ENCODE data around the gene ACOT11.
A peak's percentile ranks its signal among the peaks of the same experiment; 100 is the strongest.

ACOT11 gene

GRCh38 chr1:54538538-54538937 is 9.5 kb upstream of the ACOT11 start:
- DNase-seq, result no peak

GRCh38 chr1:54540582-54541295 is 7.3 kb upstream of the ACOT11 start:
- DNase-seq, result no peak

- peak; percentile 65 for DNase-seq
These were observed 5.7 kb upstream of the ACOT11 start for GRCh38 chr1:54542120-54542961.

GRCh38 chr1:54542962-54543539 is 5.0 kb upstream of the ACOT11 start:
- no peak for DNase-seq

GRCh38 chr1:54543729-54544496 is 4.1 kb upstream of the ACOT11 start:
- no peak for DNase-seq

GRCh38 chr1:54545916-54546635 is 2.0 kb upstream of the ACOT11 start:
- no peak for DNase-seq

- DNase-seq, result no peak
These were observed 1.2 kb upstream of the ACOT11 start for GRCh38 chr1:54546651-54547401.

- no peak for DNase-seq
These were observed 489 bp downstream of the ACOT11 start for GRCh38 chr1:54548389-54549044.

- no peak for DNase-seq
These were observed 1.3 kb downstream of the ACOT11 start for GRCh38 chr1:54549181-54549924.

GRCh38 chr1:54551891-54552290 is 3.9 kb downstream of the ACOT11 start:
- DNase-seq, result no peak

GRCh38 chr1:54553602-54554313 is 5.7 kb downstream of the ACOT11 start:
- DNase-seq, result no peak

- DNase-seq, result no peak
These were observed 8.1 kb downstream of the ACOT11 start for GRCh38 chr1:54556110-54556509.

GRCh38 chr1:54557671-54558355 is 9.8 kb downstream of the ACOT11 start:
- DNase-seq, result no peak

- DNase-seq, result no peak
These were observed 10.5 kb downstream of the ACOT11 start for GRCh38 chr1:54558434-54559030.

GRCh38 chr1:54559111-54559548 is 11.1 kb downstream of the ACOT11 start:
- DNase-seq, result no peak

- DNase-seq, result no peak
These were observed 11.8 kb downstream of the ACOT11 start for GRCh38 chr1:54559771-54560231.

GRCh38 chr1:54564312-54565112 is 16.5 kb downstream of the ACOT11 start:
- DNase-seq, result no peak

- DNase-seq, result no peak
These were observed 17.1 kb downstream of the ACOT11 start for GRCh38 chr1:54565113-54565501.
